K562 (cell line): ENCODE measurements around the gene ACRV1. TPM values are rescaled to one million over a fixed set of nuclear protein-coding genes. Genes with fewer than 3 reads are reported as not detected.

Experiments used
- BCOR ChIP-seq: fragments of 450-650 bp; IDR thresholded peaks from 2 replicates; pipeline ENCODE4 v1.6.1; 2016
- BHLHE40 ChIP-seq: IDR thresholded peaks from 2 replicates; pipeline ENCODE4 v1.6.1; 2011; ENCODE audit warnings: low read length, improper control_type of control experiment
- BRF1 ChIP-seq: IDR thresholded peaks from 3 replicates; pipeline ENCODE4 v1.6.1; 2011; ENCODE audit warnings: borderline replicate concordance, mild to moderate bottlenecking; ENCODE audit not compliant: insufficient read length; ENCODE audit errors: extremely low read depth
- CEBPG ChIP-seq, 3 experiments: fragments of 200-800 bp in 1 of 3; sonication (Bioruptor generic) in 1 of 3; sonication (generic) in 1 of 3; formaldehyde crosslinking in 1 of 3; IDR thresholded peaks in 2 of 3; conservative IDR thresholded peaks in 1 of 3; 2 replicates each; pipeline versions ENCODE4 v1.6.1 to v1.8.0; 2016 to 2022; ENCODE audit warnings: missing compliant biosample characterization in 2 of 3, missing genetic modification characterization in 2 of 3, mild to moderate bottlenecking in 1 of 3, missing genetic modification reagents in 1 of 3
- DACH1 ChIP-seq: fragments of 450-650 bp; IDR thresholded peaks from 2 replicates; pipeline ENCODE4 v1.6.1; 2018; ENCODE audit not compliant: partially characterized antibody
- KAT2B ChIP-seq: IDR thresholded peaks from one replicate; pipeline ENCODE4 v1.6.1; 2012; ENCODE audit warnings: low read depth, mild to moderate bottlenecking, control low read depth, inconsistent platforms, low read length, moderate library complexity
- POLR2A ChIP-seq: fragments of 450-650 bp; conservative IDR thresholded peaks from 2 replicates; pipeline ENCODE4 v1.6.1; 2016
- RBM17 ChIP-seq: fragments of 200-400 bp; formaldehyde crosslinking; IDR thresholded peaks from 2 replicates; pipeline ENCODE4 v1.6.1; 2017; ENCODE audit warnings: low read depth, mild to moderate bottlenecking, low read length, borderline replicate concordance
- TAF1 ChIP-seq: IDR thresholded peaks from 2 replicates; pipeline ENCODE4 v1.6.1; 2011; ENCODE audit warnings: mild to moderate bottlenecking, low read length, moderate library complexity; ENCODE audit not compliant: insufficient read depth, control insufficient read depth, severe bottlenecking; ENCODE audit errors: extremely low read depth
- TOE1 ChIP-seq, 2 experiments: fragments of 450-650 bp in 1 of 2; sonication (generic) in 1 of 2; formaldehyde crosslinking in 1 of 2; IDR thresholded peaks; 2 replicates each; pipeline versions ENCODE4 v1.7.1 to v1.8.0; 2016 to 2022; ENCODE audit warnings: borderline replicate concordance in 2 of 2, mild to moderate bottlenecking in 2 of 2, antibody characterized with exemption in 1 of 2, inconsistent platforms in 1 of 2, low read depth in 1 of 2, missing genetic modification reagents in 1 of 2, moderate library complexity in 1 of 2
- XRCC4 ChIP-seq: IDR thresholded peaks from one replicate; pipeline ENCODE4 v1.6.1; 2011; ENCODE audit not compliant: insufficient read depth, insufficient read length; ENCODE audit errors: extremely low read depth
- YY1 ChIP-seq, 3 experiments: IDR thresholded peaks; 2 replicates each; pipeline ENCODE4 v1.6.1; 2011; ENCODE audit warnings: low read length in 2 of 3, mild to moderate bottlenecking in 2 of 3, moderate library complexity in 2 of 3, borderline replicate concordance in 1 of 3, control low read depth in 1 of 3, low read depth in 1 of 3; ENCODE audit not compliant: insufficient read depth in 3 of 3, insufficient replicate concordance in 2 of 3, control insufficient read depth in 1 of 3, insufficient read length in 1 of 3; ENCODE audit errors: extremely low read depth in 1 of 3
- ZBTB7A ChIP-seq: IDR thresholded peaks from 2 replicates; pipeline ENCODE4 v1.6.1; 2011; ENCODE audit warnings: low read depth, mild to moderate bottlenecking, low read length, moderate library complexity, borderline replicate concordance; ENCODE audit not compliant: control insufficient read depth
- ZNF77 ChIP-seq: fragments of 250-450 bp; sonication (Bioruptor Pico); IDR thresholded peaks from 2 replicates; pipeline ENCODE4 v1.5.0; 2020
- polyA plus RNA-seq, 8 experiments: library from polyadenylated mRNA; depleted of rRNA in 4 of 8; stranded (reverse) in 5 of 8; unstranded in 3 of 8; fragments of >200 nt; fragmentation: Nextera tagmentation in 2 of 8; fragmentation: Illumina TruSeq in 1 of 8; extraction: Ambion mirVana in 2 of 8; extraction: Trizol in 1 of 8; gene quantifications; 2 replicates each; pipeline versions ENCODE4 v1.2.1 to v1.2.3, GENCODE V29; 2011 to 2014; ENCODE audit warnings: inconsistent platforms in 1 of 8, missing spikeins in 1 of 8
- total RNA-seq, 7 experiments: library from RNA; depleted of rRNA in 6 of 7; stranded (reverse); fragments of >200 nt in 6 of 7; fragmentation: Illumina TruSeq in 2 of 7; extraction: Trizol in 2 of 7; gene quantifications; 2 replicates each; pipeline versions ENCODE4 v1.2.1 to v1.2.3, GENCODE V29; 2011 to 2021; ENCODE audit warnings: low replicate concordance in 1 of 7
- TF ChIP-seq, protein P1 (sequence below): fragments of 450-650 bp; IDR thresholded peaks from 2 replicates; pipeline ENCODE4 v1.6.1; 2014; ENCODE audit warnings: low read depth, mild to moderate bottlenecking, moderate library complexity, borderline replicate concordance
- TF ChIP-seq, protein P2 (sequence below): sonication (generic); formaldehyde crosslinking; IDR thresholded peaks from 2 replicates; pipeline ENCODE4 v1.8.0; 2022; ENCODE audit warnings: mild to moderate bottlenecking, missing genetic modification reagents
- TF ChIP-seq, protein P3 (sequence below): fragments of 250-450 bp; sonication (Bioruptor Pico); IDR thresholded peaks from 2 replicates; pipeline ENCODE4 v1.8.0; 2021; ENCODE audit warnings: moderate library complexity, mild to moderate bottlenecking, inconsistent platforms

Gene ACRV1
- total and polyA plus RNA-seq, 9 of the 15 experiments (the other 6 are each of a cell fraction or from before 2014, with no cell fraction given), result 0.22 to 0.25 TPM; not detected in 7

DNA sequence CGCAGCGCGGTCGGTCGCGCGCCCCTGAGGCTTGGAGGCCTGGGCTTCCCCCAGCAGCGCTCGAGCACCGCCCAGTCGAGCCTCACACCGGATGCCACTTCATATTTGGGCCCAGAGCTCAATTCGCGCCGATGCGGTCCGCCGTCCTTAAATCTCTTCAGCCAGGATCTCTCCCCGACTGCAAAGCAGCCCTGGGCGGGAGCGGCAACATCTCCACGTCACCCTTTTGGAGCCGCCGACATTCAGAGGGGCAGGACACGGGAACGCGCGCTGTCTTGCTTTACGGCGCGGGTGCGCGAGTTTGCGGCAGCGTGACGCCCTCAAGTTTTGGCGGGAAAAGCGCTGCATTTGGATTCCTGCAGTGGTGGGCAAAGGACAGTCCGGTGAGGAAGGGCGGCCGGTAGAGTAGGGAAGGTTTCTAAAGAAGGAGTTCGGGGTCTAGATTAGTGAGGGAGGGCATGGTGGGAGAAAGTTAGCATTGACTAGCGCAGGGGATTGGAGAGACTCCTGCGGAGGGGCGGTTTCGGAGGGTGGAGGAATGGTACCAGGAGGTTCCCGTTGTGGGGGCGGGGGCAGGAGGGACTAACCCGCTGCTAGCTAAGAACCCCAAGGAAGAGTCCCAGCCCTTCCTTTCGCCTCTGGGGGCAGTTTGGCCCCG, 54.9 kb downstream of the ACRV1 start (continued):
- no peak for TF ChIP-seq BCOR
- peak; percentile 77 for TF ChIP-seq TOE1 (IDR thresholded peaks at IDR 0.05; ENCODE audit: borderline replicate concordance)
- peak; percentile 64; the same call in 1 of the 2 replicates for TF ChIP-seq TOE1 (CRISPR knock-in tag; IDR thresholded peaks at IDR 0.05; ENCODE audit: borderline replicate concordance, low read depth)
- TF ChIP-seq, protein P1, sequence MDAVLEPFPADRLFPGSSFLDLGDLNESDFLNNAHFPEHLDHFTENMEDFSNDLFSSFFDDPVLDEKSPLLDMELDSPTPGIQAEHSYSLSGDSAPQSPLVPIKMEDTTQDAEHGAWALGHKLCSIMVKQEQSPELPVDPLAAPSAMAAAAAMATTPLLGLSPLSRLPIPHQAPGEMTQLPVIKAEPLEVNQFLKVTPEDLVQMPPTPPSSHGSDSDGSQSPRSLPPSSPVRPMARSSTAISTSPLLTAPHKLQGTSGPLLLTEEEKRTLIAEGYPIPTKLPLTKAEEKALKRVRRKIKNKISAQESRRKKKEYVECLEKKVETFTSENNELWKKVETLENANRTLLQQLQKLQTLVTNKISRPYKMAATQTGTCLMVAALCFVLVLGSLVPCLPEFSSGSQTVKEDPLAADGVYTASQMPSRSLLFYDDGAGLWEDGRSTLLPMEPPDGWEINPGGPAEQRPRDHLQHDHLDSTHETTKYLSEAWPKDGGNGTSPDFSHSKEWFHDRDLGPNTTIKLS, result peak; percentile 97
- TF ChIP-seq, protein P2, sequence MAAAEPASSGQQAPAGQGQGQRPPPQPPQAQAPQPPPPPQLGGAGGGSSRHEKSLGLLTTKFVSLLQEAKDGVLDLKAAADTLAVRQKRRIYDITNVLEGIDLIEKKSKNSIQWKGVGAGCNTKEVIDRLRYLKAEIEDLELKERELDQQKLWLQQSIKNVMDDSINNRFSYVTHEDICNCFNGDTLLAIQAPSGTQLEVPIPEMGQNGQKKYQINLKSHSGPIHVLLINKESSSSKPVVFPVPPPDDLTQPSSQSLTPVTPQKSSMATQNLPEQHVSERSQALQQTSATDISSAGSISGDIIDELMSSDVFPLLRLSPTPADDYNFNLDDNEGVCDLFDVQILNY (CRISPR knock-in tag), result peak; percentile 96
- TF ChIP-seq YY1 (IDR thresholded peaks at IDR 0.05; ENCODE audit: borderline replicate concordance in 1 of 3, control insufficient read depth in 1 of 3, extremely low read depth in 1 of 3, insufficient read depth in 3 of 3, insufficient read length in 1 of 3, insufficient replicate concordance in 2 of 3, low read depth in 1 of 3, low read length in 2 of 3), result peak in 2 of 3 experiments; percentile 67 to 78
- TF ChIP-seq, protein P3, sequence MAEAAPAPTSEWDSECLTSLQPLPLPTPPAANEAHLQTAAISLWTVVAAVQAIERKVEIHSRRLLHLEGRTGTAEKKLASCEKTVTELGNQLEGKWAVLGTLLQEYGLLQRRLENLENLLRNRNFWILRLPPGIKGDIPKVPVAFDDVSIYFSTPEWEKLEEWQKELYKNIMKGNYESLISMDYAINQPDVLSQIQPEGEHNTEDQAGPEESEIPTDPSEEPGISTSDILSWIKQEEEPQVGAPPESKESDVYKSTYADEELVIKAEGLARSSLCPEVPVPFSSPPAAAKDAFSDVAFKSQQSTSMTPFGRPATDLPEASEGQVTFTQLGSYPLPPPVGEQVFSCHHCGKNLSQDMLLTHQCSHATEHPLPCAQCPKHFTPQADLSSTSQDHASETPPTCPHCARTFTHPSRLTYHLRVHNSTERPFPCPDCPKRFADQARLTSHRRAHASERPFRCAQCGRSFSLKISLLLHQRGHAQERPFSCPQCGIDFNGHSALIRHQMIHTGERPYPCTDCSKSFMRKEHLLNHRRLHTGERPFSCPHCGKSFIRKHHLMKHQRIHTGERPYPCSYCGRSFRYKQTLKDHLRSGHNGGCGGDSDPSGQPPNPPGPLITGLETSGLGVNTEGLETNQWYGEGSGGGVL (CRISPR knock-in tag), result no peak
- no peak for TF ChIP-seq XRCC4
- TF ChIP-seq BRF1, result no peak
- TF ChIP-seq ZBTB7A, result peak; percentile 22; the same call in 1 of the 2 replicates
- TF ChIP-seq POLR2A, result peak; percentile 98
- no peak; the same call in 1 of the 2 replicates for TF ChIP-seq BHLHE40
- TF ChIP-seq DACH1, result no peak
- no peak for TF ChIP-seq ZNF77 (CRISPR knock-in tag)
- peak; percentile 100 for TF ChIP-seq TAF1
- TF ChIP-seq CEBPG (CRISPR knock-in tag; IDR thresholded peaks at IDR 0.05), result no peak
- no peak for TF ChIP-seq CEBPG (tag; conservative IDR thresholded peaks at IDR 0.05 in 1 of 2, IDR thresholded peaks at IDR 0.05 in 1 of 2)
- no peak for TF ChIP-seq KAT2B
- TF ChIP-seq RBM17, result no peak
